ENCODE results near the gene ANGEL1. TPM values are rescaled to one million over a fixed set of nuclear protein-coding genes. Genes with fewer than 3 reads are reported as not detected.

The ANGEL1 gene
- polyA plus RNA-seq, 3 donors, result 8.1 to 10.4 (median 8.5) TPM

GRCh38 chr14:76826122-76826521 is 13.4 kb upstream of the ANGEL1 start, which contains the start of gene LRRC74A:
LRRC74A (plus strand) TSS chr14:76826408; CDS start chr14:76826698, 290 bp downstream.
- WGBS (ENCODE audit: insufficient coverage), result no CpG with 5 or more reads among the region's 2 CpGs
- TF ChIP-seq, protein P1, sequence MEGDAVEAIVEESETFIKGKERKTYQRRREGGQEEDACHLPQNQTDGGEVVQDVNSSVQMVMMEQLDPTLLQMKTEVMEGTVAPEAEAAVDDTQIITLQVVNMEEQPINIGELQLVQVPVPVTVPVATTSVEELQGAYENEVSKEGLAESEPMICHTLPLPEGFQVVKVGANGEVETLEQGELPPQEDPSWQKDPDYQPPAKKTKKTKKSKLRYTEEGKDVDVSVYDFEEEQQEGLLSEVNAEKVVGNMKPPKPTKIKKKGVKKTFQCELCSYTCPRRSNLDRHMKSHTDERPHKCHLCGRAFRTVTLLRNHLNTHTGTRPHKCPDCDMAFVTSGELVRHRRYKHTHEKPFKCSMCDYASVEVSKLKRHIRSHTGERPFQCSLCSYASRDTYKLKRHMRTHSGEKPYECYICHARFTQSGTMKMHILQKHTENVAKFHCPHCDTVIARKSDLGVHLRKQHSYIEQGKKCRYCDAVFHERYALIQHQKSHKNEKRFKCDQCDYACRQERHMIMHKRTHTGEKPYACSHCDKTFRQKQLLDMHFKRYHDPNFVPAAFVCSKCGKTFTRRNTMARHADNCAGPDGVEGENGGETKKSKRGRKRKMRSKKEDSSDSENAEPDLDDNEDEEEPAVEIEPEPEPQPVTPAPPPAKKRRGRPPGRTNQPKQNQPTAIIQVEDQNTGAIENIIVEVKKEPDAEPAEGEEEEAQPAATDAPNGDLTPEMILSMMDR (IDR thresholded peaks at IDR 0.05), result no peak
- Histone ChIP-seq H2AFZ (ENCODE audit: insufficient read depth, low read depth, low read length, poor library complexity, severe bottlenecking) (no peak within 1 kb of the TSS), H3K27ac (ENCODE audit: low read depth in 1 of 2, low read length in 2 of 2) (no peak within 1 kb of the TSS), H3K9me3 (replicated peaks in 1 of 2; ENCODE audit: control insufficient read depth in 1 of 2, insufficient read depth in 1 of 2, low read length in 2 of 2) (no peaks in the 10 kb centered on the region), H3K27me3 (ENCODE audit: control insufficient read depth in 2 of 2, insufficient read depth in 2 of 2, low read length in 2 of 2) (no peaks in the 10 kb centered on the region), H3K4me2 (replicated peaks; ENCODE audit: extremely low read depth, low read length, poor library complexity, severe bottlenecking) (no peak within 1 kb of the TSS), H4K20me1 (ENCODE audit: insufficient read depth, low read length) (no peaks in the 10 kb centered on the region), H3K9ac (ENCODE audit: insufficient read depth, low read length, poor library complexity, severe bottlenecking) (no peak within 1 kb of the TSS), H3K4me3 (replicated peaks in 1 of 3; ENCODE audit: low read depth in 2 of 3, low read length in 3 of 3) (no peak within 1 kb of the TSS), H3K4me1 (ENCODE audit: control insufficient read depth in 1 of 2, insufficient read depth in 2 of 2, low read length in 2 of 2) (peaks cover 0 to 5% of the 10 kb centered on the region in 2 donors), H3K79me2 (ENCODE audit: insufficient read depth, low read length) (no peaks in the 10 kb centered on the region), H3K36me3 (replicated peaks in 1 of 2; ENCODE audit: control insufficient read depth in 1 of 2, insufficient read depth in 2 of 2, low read length in 2 of 2) (no peaks in the 10 kb centered on the region)
- Mint-ChIP-seq H3K27ac (peak within 1 kb of the TSS in 2 of 7 donors; percentile 41 to 64), H3K9me3 (peaks cover 0 to 2% (median 0%) of the 10 kb centered on the region in 7 donors), H3K27me3 (ENCODE audit: low read depth in 3 of 3) (peaks cover 0 to 4% (median 2%) of the 10 kb centered on the region in 3 donors), H3K4me1 (peaks cover 22% of the 10 kb centered on the region), H3K4me3 (peak within 1 kb of the TSS in 1 of 2 donors; percentile 12), H3K36me3 (peaks cover 8 to 20% of the 10 kb centered on the region in 2 donors)
- DNase-seq, result peak in 1 of 3 donors; percentile 41
- intact Hi-C loops (cut with micrococcal nuclease), result no loop called here

DNA sequence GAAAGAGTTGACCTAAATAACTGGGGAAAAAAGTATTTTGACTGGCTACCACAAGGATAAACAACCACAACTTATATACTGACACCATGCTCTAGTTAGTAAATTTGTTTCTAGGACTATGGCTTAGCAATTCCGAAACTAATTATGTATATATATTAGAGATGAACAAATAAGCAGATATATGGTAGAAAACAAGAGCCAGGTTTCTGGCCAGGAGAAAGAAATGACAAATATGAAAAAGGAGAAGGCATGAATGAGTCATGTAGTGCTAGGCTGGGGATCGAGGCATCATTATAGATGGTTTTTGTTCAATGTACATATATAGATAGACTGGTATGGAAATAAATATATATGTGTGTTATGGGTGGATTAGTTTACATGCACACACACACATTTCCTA is 8.0 kb upstream of the ANGEL1 start:
- Histone ChIP-seq H3K36me3 (replicated peaks in 1 of 2; ENCODE audit: control insufficient read depth in 1 of 2, insufficient read depth in 2 of 2, low read length in 2 of 2) (no peaks in the 10 kb centered on the region), H3K27me3 (ENCODE audit: control insufficient read depth in 2 of 2, insufficient read depth in 2 of 2, low read length in 2 of 2) (no peaks in the 10 kb centered on the region), H3K4me2 (replicated peaks; ENCODE audit: extremely low read depth, low read length, poor library complexity, severe bottlenecking) (no peak overlapping the region), H3K79me2 (ENCODE audit: insufficient read depth, low read length) (no peaks in the 10 kb centered on the region), H3K4me1 (ENCODE audit: control insufficient read depth in 1 of 2, insufficient read depth in 2 of 2, low read length in 2 of 2) (no peaks in the 10 kb centered on the region), H3K9ac (ENCODE audit: insufficient read depth, low read length, poor library complexity, severe bottlenecking) (no peak overlapping the region), H4K20me1 (ENCODE audit: insufficient read depth, low read length) (no peaks in the 10 kb centered on the region), H3K27ac (ENCODE audit: low read depth in 1 of 2, low read length in 2 of 2) (no peak overlapping the region), H2AFZ (ENCODE audit: insufficient read depth, low read depth, low read length, poor library complexity, severe bottlenecking) (no peak overlapping the region), H3K4me3 (replicated peaks in 1 of 3; ENCODE audit: low read depth in 2 of 3, low read length in 3 of 3) (no peak overlapping the region), H3K9me3 (replicated peaks in 1 of 2; ENCODE audit: control insufficient read depth in 1 of 2, insufficient read depth in 1 of 2, low read length in 2 of 2) (no peaks in the 10 kb centered on the region)
- TF ChIP-seq, protein P1 (IDR thresholded peaks at IDR 0.05), result no peak
- peaks cover 0 to 6% (median 0%) of the 10 kb centered on the region in 3 donors for H3K27me3 Mint-ChIP-seq (ENCODE audit: low read depth in 3 of 3)
- WGBS (ENCODE audit: insufficient coverage), result no CpG with 5 or more reads among the region's 2 CpGs
- peaks cover 3% of the 10 kb centered on the region for H3K4me1 Mint-ChIP-seq
- H3K36me3 Mint-ChIP-seq, result no peaks in the 10 kb centered on the region
- no peak for DNase-seq
- H3K27ac Mint-ChIP-seq, result no peak overlapping the region
- H3K4me3 Mint-ChIP-seq, result no peak overlapping the region
- H3K9me3 Mint-ChIP-seq, result peaks cover 0 to 2% (median 0%) of the 10 kb centered on the region in 7 donors
- intact Hi-C loops (cut with micrococcal nuclease), result no loop called here
